Neural crest cell (in vitro differentiated cells): Measurements from ENCODE around the gene CRTC1. TPM values are rescaled to one million over a fixed set of nuclear protein-coding genes. Genes with fewer than 3 reads are reported as not detected.

Source experiments
- DNase-seq: peaks from one replicate; pipeline ENCODE4 v3.0.0; 2021; ENCODE audit warnings: low read depth, mixed read lengths, low spot score
- H3K27ac Mint-ChIP-seq: one replicate; pipeline ENCODE4 v1.8.0; 2021; ENCODE audit warnings: mild to moderate bottlenecking, mixed read lengths; ENCODE audit not compliant: unreplicated experiment
- H3K27me3 Mint-ChIP-seq: 2 replicates; pipeline ENCODE4 v1.8.0; 2021; ENCODE audit warnings: low read depth, mild to moderate bottlenecking, mixed read lengths
- H3K36me3 Mint-ChIP-seq: 2 replicates; pipeline ENCODE4 v1.8.0; 2021; ENCODE audit warnings: low read depth, mild to moderate bottlenecking, mixed read lengths
- H3K4me1 Mint-ChIP-seq: 2 replicates; pipeline ENCODE4 v1.8.0; 2021; ENCODE audit warnings: mixed read lengths
- H3K4me3 Mint-ChIP-seq: one replicate; pipeline ENCODE4 v1.8.0; 2021; ENCODE audit warnings: mild to moderate bottlenecking, mixed read lengths
- H3K9me3 Mint-ChIP-seq: 2 replicates; pipeline ENCODE4 v1.8.0; 2021; ENCODE audit warnings: mixed read lengths
- CTCF ChIP-seq: fragments of 200-600 bp; sonication (generic); conservative IDR thresholded peaks from 2 replicates; pipeline ENCODE4 v1.5.0; 2021; ENCODE audit warnings: antibody characterized with exemption, mild to moderate bottlenecking
- total RNA-seq: library from RNA; stranded (reverse); gene quantifications from 2 replicates; pipeline ENCODE4 v1.2.1, GENCODE V29; 2021

Gene CRTC1
- total RNA-seq, 1 donor from 2014 or later, result 24.1 TPM

GRCh38 chr19:18773682-18774081 is 90.2 kb downstream of the CRTC1 start:
- peaks cover 42% of the 10 kb centered on the region for H3K27me3 Mint-ChIP-seq

GRCh38 chr19:18774107-18774506 is 90.6 kb downstream of the CRTC1 start:
- Mint-ChIP-seq H3K4me1 (no peaks in the 10 kb centered on the region), H3K27me3 (peaks cover 46% of the 10 kb centered on the region), H3K4me3 (no peak overlapping the region), H3K27ac (no peak overlapping the region), H3K36me3 (no peaks in the 10 kb centered on the region), H3K9me3 (no peaks in the 10 kb centered on the region)
- no peak for DNase-seq
- TF ChIP-seq CTCF, result no peak

More at GRCh38 chr19:18773682-18774081, 90.2 kb downstream of the CRTC1 start:
- Mint-ChIP-seq H3K27ac (no peak overlapping the region), H3K4me3 (no peak overlapping the region), H3K4me1 (no peaks in the 10 kb centered on the region), H3K36me3 (no peaks in the 10 kb centered on the region), H3K9me3 (no peaks in the 10 kb centered on the region)
- TF ChIP-seq CTCF, result no peak
- no peak for DNase-seq

GRCh38 chr19:18774782-18775444 is 91.4 kb downstream of the CRTC1 start:
- H3K27ac Mint-ChIP-seq, result no peak overlapping the region
- TF ChIP-seq CTCF, result no peak
- DNase-seq, result no peak
- no peak overlapping the region for H3K4me3 Mint-ChIP-seq
- H3K36me3 Mint-ChIP-seq, result no peaks in the 10 kb centered on the region
- H3K27me3 Mint-ChIP-seq, result peaks cover 54% of the 10 kb centered on the region
- H3K4me1 Mint-ChIP-seq, result no peaks in the 10 kb centered on the region
- no peaks in the 10 kb centered on the region for H3K9me3 Mint-ChIP-seq

GRCh38 chr19:18775586-18776287 is 92.3 kb downstream of the CRTC1 start:
- Mint-ChIP-seq H3K4me1 (no peaks in the 10 kb centered on the region), H3K4me3 (no peak overlapping the region), H3K36me3 (no peaks in the 10 kb centered on the region), H3K27ac (no peak overlapping the region), H3K9me3 (no peaks in the 10 kb centered on the region), H3K27me3 (peaks cover 52% of the 10 kb centered on the region)
- TF ChIP-seq CTCF, result no peak
- DNase-seq, result no peak

- H3K36me3 Mint-ChIP-seq, result no peaks in the 10 kb centered on the region
- no peak for TF ChIP-seq CTCF
- peaks cover 54% of the 10 kb centered on the region for H3K27me3 Mint-ChIP-seq
- H3K4me1 Mint-ChIP-seq, result no peaks in the 10 kb centered on the region
- H3K4me3 Mint-ChIP-seq, result no peak overlapping the region
- DNase-seq, result no peak
- no peaks in the 10 kb centered on the region for H3K9me3 Mint-ChIP-seq
- no peak overlapping the region for H3K27ac Mint-ChIP-seq
Observed at GRCh38 chr19:18776288-18776594, 92.8 kb downstream of the CRTC1 start.
